Activated CD8-positive, alpha-beta memory T cell treated with anti-CD3 and anti-CD28 coated beads, Interleukin-2, amount 50 U/mL, for 1 hour (primary cell): ENCODE results near the gene EFCAB8.
"Not testable (repeated sequence)": the region's sequence is repeated elsewhere in the genome, so short reads cannot be mapped to it uniquely, and the experiment has no call there.

Experiments
- DNase-seq: peaks from one replicate; pipeline ENCODE4 v3.0.0-alpha.2; 2020; ENCODE audit errors: extremely low read depth

Gene EFCAB8

DNA sequence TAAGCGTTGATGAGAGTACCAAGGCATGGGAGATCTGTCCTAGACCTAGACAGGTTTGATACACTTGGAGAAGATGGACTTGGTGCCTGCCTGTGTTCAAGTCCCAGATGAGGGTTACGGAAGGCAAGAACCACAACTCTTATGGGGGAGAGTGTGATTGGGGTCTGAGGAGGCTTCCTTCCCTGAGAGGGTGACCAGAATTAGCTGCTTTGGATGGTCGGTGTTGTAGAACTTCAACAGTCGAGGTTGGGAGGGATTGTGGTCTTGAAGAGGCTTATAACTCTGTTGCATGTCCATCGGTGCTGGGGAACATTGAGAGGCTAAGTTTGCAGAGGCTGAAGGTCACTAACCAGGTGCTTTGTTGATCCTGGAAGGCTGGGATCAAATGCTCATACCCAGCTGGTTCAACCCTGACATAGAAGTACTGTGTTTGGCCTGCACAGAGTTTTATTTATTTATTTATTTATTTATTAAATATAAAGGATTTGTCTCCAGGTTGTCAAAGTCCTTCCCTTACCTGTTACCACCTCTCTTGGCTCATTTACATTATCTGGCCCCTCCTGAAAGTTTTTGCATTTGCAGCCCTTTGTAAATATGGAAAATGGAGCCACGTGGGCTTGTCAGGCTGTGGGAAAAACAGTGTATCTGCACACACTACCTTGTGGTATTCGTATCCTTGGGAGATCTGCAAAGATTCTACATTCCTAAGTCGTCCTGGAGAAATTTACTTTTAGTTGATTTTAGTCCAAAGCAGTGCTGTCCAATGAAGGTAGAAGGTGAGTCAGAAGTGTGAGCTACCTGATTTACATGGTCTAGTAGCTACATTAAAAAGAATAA is 15.8 kb upstream of the EFCAB8 start:
- no peak for DNase-seq

GRCh38 chr20:32845786-32846185 is 12.9 kb upstream of the EFCAB8 start:
- no peak for DNase-seq

DNA sequence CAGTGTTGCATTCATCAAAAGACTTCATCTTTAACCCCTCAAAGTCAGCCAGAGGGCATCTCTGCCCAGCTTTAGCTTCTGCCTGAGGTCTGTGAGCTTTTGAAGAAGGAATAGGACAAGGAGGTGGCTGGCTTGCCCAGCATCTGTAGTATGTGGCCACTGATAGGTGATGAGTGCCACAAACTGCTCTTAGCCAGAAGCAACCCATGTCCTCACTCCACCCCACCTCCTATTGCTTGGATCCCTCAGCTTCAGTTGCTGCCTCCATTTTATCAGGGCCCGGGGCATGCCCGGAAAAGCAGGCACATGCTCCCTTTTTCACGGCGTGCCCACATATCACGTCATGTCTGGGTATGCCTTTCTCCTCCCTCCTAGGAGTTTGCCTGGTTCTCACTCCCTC is 11.9 kb upstream of the EFCAB8 start:
- DNase-seq, result no peak

- DNase-seq, result no peak
Measured at GRCh38 chr20:32847964-32848363, 10.8 kb upstream of the EFCAB8 start.

DNA sequence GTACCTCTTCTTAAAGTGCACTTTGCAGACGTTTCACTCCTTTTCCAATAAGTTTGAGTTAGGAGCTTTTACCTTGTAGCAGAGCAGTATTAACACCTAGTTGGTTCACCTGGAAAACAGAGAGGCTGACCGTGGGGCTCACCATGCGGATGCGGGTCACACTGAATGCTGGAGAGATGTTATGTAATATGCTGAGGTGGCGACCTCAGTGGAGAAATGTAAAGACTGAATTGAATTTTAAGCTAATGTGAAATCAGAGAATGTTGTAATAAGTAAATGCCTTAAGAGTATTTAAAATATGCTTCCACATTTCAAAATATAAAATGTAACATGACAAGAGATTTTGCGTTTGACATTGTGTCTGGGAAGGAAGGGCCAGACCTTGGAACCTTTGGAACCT is 9.9 kb upstream of the EFCAB8 start:
- no peak for DNase-seq

DNA sequence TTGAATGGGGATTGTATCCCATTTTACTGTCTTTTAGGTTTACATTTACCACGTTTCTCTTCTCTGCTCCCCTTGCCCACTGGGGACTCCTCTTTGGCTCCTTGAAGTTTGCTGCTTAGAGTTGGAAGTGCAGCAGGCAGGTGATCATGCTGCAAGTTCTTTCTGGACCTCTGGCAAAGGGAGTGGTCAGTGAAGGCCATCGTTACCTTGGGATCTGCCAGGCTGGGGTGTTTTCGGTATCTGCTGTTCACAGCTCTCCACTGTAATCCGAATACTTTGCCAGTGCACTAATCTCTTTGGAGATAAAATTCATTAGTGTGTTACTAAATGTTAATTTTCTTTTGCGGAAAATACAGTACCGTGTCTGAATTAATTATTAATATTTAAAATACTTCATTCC is 9.1 kb upstream of the EFCAB8 start:
- no peak for DNase-seq

GRCh38 chr20:32855387-32855786 is 3.3 kb upstream of the EFCAB8 start:
- no peak for DNase-seq

DNA sequence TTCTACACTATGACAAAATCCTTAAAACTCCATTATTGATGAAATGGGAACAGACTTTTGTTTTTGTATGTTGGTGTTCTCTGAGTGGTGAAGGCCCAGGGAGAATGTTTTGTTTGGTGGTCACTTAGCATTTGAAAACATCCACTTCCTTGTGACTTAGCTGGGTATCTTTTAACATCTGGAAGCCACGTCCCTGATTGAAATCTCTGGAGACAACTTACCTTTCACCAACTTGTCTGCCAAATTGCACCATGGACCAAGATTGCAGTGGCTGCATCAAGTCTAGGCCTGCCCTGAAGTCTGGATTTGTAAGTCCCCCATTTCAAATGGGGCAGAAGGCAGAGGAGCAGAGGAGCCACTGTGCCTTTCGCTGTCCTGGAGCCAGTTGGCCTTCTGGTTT is 534 bp upstream of the EFCAB8 start:
- DNase-seq, result no peak

- DNase-seq, result no peak
Measured at GRCh38 chr20:32861446-32861845, 2.7 kb downstream of the EFCAB8 start.

- no peak for DNase-seq
Measured at GRCh38 chr20:32869562-32869961, 10.8 kb downstream of the EFCAB8 start.

DNA sequence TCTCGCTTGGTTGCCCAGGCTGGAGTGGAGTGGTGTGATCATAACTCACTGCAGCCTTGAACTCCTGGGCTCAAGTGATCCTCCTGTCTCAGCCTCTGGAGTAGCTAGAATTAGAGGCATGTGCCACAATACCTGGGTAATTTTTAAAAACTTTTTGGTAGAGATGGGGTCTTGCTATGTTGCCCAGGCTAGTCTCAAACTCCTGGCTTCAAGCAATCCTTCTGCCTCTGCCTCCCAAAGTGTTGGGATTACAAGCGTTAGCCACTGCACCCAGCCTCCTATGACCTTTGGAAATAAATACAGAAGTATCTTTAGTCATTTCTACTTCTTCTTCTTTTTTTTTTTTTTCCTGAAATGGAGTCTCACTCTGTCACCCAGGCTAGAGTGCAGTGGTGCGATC is 11.8 kb downstream of the EFCAB8 start:
- DNase-seq, result not testable (repeated sequence)

- DNase-seq, result no peak
Measured at GRCh38 chr20:32870985-32871384, 12.3 kb downstream of the EFCAB8 start.

- DNase-seq, result no peak
Measured at GRCh38 chr20:32871627-32872160, 13.0 kb downstream of the EFCAB8 start.

- no peak for DNase-seq
Measured at GRCh38 chr20:32872266-32872665, 13.5 kb downstream of the EFCAB8 start.

DNA sequence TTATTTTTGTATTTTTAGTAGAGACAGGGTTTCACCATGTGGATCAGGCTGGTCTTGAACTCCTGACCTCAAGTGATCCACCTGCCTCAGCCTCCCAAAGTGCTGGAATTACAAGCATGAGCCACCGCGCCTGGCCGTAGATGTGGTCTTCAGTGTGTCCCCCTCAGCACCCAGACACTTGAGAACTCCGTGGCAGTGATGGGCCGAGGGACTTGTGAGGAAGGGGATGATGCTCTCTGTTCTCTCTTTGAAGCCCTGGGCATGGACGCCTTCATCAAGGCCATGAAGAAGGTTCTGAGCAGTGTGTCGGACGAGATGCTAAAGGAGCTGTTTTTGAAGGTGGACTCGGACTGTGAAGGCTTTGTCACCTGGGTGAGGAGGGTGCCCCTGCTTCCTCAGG is 16.9 kb downstream of the EFCAB8 start:
- DNase-seq, result no peak

- DNase-seq, result no peak
Measured at GRCh38 chr20:32877507-32877906, 18.8 kb downstream of the EFCAB8 start.

DNA sequence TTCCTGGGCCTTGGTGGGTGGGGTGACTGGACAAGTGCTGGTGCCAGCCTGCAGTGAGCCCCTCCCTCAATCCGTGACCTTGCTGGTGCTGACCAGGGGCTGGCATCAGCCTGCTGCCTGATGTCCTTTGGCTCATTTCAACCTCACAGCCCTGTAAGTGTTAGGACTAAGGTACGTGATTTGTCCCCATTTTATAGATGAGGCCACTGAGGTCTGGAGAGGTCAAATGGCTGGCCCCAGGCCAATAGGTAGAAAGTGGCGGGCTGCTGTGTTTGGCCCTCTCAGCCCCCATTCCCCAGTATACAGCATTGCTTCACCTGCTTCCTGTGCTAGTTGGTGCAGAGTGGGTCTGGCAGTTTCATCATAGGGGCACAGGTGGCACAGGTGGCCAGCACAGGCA is 20.1 kb downstream of the EFCAB8 start:
- DNase-seq, result no peak

DNA sequence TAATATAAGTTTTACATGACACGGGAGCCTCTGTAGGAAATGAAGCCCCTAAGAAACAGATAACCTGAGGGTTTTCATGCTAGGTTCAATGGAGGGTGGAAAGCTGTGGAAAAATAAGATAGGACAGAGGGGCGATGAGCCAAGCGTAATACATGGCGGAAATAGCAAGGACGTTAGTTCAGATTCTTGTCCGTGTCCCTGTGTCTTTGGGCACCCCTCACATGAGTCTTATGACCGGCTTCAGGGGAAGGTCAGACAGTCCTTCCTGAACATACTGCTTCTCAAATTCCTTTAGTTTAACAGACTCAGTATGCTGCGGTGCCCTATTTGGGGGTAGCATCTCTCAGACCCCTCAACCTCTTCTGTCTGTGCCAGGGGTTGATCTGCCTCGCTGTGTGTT is 20.8 kb downstream of the EFCAB8 start:
- DNase-seq, result no peak

DNA sequence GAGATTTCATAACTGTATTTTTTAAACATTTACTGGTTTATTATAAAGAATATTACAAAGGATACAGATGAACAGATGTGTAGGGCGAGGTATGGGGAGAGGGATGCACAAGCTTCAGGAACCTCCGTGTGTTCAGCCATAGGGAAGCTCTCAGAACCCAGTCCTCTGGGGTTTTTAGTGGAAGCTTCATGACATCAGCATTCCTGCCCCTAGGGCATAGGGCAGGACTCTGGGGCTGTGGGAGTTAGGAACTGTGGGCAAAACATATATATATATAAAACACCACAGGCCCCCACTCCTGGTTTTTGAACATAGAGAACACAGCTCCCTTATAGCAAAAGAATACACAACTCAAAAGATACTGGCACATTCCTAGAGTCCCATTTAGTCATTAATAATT is 21.9 kb downstream of the EFCAB8 start:
- DNase-seq, result no peak

GRCh38 chr20:32883081-32883480 is 24.4 kb downstream of the EFCAB8 start:
- DNase-seq, result no peak

GRCh38 chr20:32885185-32885584 is 26.5 kb downstream of the EFCAB8 start:
- DNase-seq, result no peak

DNA sequence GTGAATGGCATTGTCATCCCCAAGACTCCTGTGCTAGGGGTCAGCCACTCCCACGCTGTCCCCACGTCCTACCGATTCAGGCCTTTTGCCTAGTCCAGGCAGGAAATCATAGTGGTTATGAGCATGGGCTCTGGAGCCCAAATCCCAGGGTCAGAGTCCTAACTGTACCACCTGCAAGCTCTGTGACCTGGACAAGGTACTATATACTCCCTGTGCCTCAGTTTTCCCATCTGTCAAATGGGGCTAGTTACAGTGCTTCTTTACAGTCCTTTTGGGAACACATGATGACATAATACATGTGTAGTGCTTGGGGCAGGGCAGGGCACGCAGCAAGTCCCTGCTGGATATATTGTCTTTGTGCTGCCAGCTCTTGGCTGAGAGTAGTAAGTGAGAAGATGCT is 27.2 kb downstream of the EFCAB8 start:
- DNase-seq, result no peak

GRCh38 chr20:32886652-32887051 is 27.9 kb downstream of the EFCAB8 start:
- DNase-seq, result no peak

GRCh38 chr20:32887492-32887891 is 28.8 kb downstream of the EFCAB8 start:
- no peak for DNase-seq
